Measurements from ENCODE around the gene STPG2.

STPG2 gene

DNA sequence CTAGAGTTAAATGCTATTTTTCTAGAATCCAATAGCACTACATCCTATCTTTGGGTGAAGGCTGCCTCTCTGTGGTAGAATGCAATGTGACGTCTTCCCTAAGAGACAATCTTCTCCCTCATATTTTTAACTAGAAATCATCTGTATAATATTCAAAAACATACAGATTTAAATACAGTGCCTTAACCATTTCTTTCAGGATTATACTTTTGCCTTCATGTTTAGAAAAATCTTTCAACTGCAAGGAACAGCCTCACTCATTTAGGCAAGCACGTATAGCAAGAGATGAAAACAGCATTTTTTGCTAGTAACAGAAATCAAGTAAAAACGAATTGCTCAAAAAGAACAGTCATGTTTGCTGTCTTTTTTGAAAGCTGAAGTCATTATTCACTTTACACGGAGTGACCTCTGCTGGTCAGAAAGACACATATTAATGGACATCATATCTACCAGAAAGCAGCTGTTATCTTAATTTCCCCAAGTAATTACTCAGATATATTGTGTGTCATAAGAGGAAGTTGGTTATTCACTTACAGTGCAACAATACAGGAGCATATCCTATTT, 422.3 kb downstream of the STPG2 start:
- no peak for DNase-seq (ENCODE audit: low read depth)
- TF ChIP-seq, protein P1, sequence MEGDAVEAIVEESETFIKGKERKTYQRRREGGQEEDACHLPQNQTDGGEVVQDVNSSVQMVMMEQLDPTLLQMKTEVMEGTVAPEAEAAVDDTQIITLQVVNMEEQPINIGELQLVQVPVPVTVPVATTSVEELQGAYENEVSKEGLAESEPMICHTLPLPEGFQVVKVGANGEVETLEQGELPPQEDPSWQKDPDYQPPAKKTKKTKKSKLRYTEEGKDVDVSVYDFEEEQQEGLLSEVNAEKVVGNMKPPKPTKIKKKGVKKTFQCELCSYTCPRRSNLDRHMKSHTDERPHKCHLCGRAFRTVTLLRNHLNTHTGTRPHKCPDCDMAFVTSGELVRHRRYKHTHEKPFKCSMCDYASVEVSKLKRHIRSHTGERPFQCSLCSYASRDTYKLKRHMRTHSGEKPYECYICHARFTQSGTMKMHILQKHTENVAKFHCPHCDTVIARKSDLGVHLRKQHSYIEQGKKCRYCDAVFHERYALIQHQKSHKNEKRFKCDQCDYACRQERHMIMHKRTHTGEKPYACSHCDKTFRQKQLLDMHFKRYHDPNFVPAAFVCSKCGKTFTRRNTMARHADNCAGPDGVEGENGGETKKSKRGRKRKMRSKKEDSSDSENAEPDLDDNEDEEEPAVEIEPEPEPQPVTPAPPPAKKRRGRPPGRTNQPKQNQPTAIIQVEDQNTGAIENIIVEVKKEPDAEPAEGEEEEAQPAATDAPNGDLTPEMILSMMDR (IDR thresholded peaks at IDR 0.05; ENCODE audit: control insufficient read depth, insufficient read depth, low read depth, low read length, missing control alignments), result no peak
- H3K4me3 ChIP-seq (ENCODE audit: control insufficient read depth, low read depth, low read length), result no peak overlapping the region

DNA sequence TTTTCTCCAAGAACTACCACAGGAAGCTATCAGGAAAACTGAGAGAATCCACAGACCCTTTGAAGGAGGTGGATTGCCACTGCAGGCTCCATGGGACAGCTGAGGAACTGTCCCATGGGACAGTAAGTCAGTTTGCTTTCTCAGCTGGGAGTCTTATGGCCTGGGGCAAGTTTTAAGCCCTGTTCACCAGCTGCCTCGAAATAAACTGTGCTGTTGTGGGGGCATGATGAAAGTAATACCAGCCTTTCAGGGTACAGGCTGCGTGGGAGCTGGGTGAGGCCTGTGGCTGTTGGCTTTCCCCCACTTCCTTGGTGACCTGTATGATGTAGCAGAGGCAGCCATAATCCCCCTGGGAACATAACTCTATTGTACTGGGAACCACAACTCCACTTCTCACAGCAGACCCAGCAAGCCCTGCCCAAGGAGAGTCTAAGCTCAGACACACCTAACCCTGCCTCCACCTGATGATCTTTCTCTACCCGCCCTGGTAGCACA, 452.1 kb downstream of the STPG2 start:
- no peak overlapping the region for H3K4me3 ChIP-seq (ENCODE audit: control insufficient read depth, low read depth, low read length)
- DNase-seq (ENCODE audit: low read depth), result no peak
- TF ChIP-seq, protein P1 (IDR thresholded peaks at IDR 0.05; ENCODE audit: control insufficient read depth, insufficient read depth, low read depth, low read length, missing control alignments), result no peak

DNA sequence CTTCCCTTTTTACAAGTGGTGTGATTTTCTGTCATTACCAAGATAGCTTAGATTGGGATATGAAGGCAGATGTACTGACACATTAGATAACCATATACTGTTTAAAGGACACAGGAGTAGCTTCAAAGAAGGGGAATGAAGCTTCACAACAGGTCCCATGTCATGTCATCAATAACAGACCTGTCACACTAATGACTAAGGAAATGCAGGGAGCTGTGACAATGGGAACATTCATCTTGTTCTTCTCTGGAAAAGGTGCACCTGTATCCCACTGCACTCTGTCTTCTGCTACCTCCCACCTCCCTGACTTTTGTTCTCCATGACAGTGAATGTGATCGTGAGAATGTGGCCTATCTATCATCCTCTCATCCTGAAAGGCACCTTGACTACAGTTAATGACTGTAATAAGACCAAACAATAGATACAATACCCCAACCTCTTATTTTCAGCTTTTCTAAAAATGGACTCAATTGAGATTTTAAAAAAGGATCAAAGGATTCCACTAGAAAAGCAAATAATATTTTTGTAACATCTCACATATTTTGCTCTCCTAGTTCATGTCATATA, 472.5 kb downstream of the STPG2 start:
- TF ChIP-seq, protein P1 (IDR thresholded peaks at IDR 0.05; ENCODE audit: control insufficient read depth, insufficient read depth, low read depth, low read length, missing control alignments), result no peak
- no peak for DNase-seq (ENCODE audit: low read depth)
- no peak overlapping the region for H3K4me3 ChIP-seq (ENCODE audit: control insufficient read depth, low read depth, low read length)

DNA sequence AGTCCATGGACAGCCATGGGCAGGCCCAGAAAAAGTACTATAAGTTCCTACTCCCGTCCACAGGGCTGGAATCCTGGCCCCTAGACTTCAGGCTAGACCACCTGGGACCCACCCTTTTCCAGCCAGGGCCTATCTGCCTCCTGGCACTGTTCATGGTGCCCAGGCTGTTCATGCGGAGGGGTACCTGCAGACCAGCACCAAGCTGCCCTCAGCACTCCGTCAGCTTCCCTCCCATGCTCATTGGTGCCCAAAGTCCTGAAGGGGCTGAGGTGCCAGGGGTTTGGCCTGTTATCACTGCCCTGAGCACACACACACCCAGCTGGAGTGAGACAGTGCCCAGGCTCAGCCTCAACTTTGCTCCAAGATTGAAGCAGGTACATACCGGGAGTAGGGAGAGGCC, 477.7 kb downstream of the STPG2 start:
- no peak overlapping the region for H3K4me3 ChIP-seq (ENCODE audit: control insufficient read depth, low read depth, low read length)
- TF ChIP-seq, protein P1 (IDR thresholded peaks at IDR 0.05; ENCODE audit: control insufficient read depth, insufficient read depth, low read depth, low read length, missing control alignments), result no peak
- no peak for DNase-seq (ENCODE audit: low read depth)

DNA sequence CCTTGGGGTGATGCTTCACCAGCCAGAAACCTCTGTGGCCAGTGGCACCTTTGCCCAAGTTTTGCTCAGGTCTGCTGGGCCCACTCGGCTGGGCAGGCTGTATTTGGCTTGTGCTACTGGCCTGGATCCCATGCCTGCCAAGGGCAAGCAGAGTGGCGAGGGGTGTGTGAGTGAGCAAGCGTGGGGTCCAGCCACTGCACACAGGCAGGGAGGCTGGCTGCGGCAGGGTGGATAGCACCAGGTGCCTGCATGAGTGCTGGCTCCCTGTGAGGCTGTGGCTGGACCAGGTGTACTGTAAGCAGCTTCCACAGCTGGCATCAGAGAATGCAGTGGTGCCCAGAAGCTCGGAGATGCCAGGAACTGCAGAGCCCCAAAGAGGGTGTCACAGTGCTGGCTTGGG, 478.5 kb downstream of the STPG2 start:
- TF ChIP-seq, protein P1 (IDR thresholded peaks at IDR 0.05; ENCODE audit: control insufficient read depth, insufficient read depth, low read depth, low read length, missing control alignments), result no peak
- DNase-seq (ENCODE audit: low read depth), result no peak
- no peak overlapping the region for H3K4me3 ChIP-seq (ENCODE audit: control insufficient read depth, low read depth, low read length)

DNA sequence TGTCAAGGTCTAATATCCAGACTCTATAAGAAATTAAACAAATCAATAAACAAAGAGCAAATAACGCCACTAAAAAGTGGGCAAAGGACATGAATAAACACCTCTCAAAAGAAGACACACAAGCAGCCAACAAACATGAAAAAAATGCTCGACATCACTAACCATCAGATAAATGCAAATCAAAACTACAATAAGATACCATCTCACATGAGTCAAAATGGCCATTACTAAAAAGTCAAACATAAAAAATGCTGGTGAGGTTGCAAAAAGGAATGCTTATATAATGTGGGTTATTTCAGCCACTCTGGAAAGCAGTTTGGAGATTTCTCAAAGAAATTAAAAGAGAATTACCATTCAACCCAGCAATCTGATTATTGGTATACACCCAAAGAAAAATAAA, 481.1 kb downstream of the STPG2 start:
- DNase-seq (ENCODE audit: low read depth), result no peak
- no peak overlapping the region for H3K4me3 ChIP-seq (ENCODE audit: control insufficient read depth, low read depth, low read length)
- TF ChIP-seq, protein P1 (IDR thresholded peaks at IDR 0.05; ENCODE audit: control insufficient read depth, insufficient read depth, low read depth, low read length, missing control alignments), result no peak
